ELF-1 (cell line): ENCODE results near the gene DCT.

Experiments used
- DNase-seq: peaks from one replicate; pipeline ENCODE4 v3.0.0-alpha.2; 2016; ENCODE audit warnings: low read depth, low spot score

The DCT gene

DNA sequence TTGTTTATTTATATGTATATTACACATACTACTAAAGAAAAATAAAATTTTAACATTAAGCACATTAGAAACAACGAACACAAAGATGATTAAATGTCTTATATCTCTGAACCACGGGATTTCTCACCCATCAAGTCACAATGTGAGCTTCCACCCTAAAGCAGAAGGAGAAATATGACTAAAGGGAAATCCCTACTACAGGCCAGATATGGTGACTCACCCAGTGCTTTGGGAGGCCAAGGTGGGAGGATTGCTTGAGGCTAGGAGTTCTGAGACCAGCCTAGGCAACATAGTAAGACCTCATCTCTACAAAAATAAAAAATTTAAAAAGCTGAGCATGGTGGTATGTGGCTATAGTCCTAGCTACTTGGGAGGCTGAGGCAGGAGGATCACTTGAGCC is 24.6 kb downstream of the DCT start:
- no peak for DNase-seq

DNA sequence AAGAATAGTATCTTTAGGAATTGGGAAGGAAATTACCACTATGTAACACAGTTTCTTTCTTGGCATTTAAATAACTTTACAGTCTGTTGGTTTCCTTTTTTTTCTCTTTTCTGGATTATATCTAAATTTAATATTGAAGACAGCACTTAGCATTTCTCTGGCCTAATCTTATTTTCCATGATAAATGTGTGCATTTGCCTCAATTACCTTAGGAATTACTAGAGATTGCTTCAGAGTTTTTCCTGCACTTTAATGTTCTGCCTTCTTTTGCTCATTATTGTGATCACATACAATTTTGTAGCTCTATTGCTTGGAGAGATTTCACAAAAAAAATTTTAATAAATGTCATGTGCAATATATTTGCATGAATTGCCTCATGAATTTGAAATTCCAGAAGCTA is 25.1 kb downstream of the DCT start:
- no peak for DNase-seq

DNA sequence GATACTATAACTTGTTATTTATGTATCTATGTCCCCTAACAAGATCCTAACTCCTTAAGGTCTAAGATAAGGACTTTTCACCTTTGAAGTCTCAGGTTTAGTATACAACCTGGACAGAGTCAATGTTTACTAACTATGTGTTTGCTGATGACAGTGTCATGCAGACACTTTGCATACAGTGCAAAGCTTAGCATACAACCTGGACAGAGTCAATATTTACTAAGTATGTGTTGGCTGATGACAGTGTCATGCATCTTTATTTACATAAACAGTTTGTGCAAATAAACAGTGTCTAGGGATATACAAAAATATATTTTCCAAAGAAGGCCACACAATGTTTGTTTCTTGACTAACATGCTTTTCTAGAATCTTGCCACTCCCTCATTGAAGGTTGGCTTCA is 34.7 kb downstream of the DCT start:
- DNase-seq: no peak

DNA sequence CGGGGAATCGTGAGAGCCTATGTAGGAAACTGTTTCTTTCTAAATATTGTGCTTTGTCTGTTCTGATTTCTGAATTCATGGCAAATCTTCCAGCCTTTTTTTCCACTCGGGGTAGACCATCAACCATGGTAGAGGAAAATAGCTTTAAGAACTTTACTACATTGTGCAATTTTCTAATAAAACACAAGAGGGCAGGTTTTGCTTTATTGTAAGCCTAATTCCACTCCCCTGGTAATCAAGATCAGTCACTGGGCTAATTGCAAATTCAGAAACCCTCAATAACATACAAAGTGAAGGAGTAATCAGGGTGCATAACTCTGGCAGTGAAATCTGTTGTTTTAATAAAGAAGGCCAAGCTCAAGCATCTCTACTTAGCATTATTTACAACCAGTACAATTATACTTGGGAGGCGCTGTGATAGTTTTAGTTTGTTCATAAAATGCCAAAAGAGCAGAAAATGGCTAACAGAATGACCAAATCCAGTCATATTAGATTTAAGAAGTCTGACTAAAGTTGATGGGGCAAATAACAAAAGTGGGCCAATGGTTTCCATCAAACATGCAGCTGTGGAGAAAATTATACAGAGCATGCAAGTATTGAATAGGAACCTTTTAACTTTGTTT is 43.8 kb downstream of the DCT start:
- DNase-seq: peak; percentile 6

DNA sequence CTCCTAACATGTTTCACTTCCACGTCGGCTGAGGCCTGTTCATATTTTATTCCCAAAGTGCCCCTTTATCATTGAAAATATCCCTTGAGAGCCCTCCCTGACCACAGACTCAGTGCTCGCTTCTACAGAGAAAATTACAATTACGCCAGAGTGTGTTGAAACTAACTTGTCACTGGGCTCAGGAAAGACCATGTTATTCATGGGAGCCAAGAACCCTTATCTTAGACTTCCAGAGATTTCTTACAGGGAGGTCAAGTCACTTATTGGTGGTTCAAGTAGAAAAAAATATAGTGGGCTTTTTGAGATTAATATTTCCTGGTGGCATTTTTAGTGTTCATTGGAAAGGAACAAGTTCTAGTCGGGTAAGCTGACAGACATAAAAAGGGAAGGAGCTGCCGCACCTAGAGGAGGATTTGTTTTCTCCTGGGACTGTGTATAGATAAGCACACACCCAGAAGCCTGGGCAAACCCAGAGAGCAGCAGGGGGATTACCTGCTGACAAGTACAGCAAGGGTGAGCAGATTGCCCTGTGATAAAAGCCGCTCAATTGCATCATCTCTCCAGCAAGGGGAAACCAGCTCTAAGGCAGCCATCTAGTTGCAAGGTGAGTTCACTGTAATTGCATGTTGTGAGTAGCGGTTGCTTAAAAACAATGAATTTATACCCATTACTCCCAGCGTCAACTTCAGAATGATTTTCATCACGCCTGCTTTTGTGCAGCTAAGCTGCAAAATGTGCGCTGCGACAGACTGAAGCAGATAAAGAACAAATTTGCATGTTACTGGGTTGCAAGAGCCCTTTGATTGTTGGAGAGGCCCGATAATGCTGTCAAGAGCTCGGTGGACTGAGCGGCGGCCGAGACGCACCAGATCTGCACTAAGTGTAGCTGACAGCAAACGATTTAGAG is 46.2 kb downstream of the DCT start:
- peak; percentile 84 for DNase-seq

DNA sequence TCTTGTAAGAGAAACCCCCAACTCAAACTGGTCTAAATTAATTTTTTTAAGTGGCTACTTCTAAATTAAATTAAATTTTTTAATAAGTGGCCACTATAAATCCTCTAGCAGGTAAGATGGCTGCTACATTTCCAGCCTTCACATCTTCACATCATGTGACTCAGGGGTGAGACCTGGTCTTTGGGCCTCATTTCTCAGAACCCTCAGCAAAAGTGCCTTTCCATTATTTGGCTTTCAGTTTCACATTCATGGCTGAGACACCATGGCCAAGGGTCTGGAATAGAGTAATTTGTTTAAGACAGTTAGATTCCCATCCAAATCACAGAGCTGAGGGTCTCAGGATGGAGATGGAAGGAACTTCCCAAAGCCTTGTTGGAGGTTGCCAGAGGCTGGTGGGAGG is 47.5 kb downstream of the DCT start:
- no peak for DNase-seq

DNA sequence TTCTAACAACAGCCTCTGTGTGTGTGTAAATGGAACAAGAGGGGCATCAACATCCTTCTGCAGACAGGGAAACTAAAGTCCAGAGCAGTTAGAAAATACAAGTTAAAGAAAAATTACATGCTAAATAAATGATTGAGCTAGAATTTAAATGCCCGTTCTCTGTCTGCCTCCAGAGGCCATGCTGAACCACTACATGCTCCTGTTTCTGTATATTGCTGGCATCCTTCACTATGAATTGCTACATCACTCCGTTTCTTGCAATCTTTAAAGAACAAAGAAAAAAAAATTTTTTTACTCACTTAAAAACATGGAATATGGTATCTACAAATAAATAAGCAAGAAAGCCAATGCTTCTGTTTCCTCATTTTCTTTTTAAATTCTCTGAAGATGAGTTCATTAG is 47.9 kb downstream of the DCT start:
- DNase-seq: no peak

DNA sequence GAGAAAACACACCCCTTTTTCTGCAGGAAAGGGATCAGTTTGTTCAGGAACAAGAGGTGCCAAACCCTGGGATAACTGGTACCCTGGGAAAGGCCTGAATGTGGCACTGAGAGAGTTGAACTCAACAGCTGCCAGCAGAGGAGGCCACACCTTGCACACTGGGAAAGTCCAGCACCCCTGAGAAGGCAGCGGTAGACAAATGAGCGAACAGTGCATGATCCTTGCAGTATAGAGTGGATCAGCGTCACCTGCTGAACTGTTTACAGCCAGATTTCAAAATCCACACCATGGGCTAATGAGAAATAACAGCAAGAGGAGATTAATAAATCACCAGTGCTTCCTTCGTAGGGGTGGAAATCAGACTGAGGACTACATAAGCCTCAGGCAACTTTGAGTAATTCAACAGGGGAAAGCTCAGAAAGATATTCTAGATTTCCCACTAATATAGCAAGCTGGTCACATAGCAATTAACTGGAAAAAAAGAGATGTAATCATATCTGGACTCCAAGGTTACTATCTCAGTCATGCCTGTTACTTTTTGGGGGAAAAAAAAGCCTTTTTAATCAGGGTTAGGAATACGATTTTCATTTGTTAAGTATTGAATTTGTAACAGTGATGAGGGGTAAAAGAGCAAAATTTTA is 52.0 kb downstream of the DCT start:
- DNase-seq: no peak

DNA sequence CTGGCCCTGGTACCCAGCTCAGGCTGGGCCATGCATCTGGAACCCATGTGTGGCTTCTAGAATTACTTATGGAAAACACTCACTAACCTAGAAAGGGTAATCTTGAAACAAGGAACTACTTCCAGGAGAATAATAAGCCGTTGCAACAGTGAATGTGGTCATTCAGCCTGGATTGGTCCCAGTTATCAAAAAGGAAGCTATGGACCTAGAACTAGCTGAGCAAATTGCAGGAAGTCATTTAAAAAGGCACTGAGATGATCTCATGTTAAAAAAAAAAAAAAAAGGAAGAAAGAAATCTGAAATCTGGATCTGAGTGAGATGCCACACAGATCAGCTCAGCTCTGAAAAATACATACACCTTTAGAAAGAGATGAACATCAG is 59.6 kb downstream of the DCT start:
- DNase-seq: no peak

DNA sequence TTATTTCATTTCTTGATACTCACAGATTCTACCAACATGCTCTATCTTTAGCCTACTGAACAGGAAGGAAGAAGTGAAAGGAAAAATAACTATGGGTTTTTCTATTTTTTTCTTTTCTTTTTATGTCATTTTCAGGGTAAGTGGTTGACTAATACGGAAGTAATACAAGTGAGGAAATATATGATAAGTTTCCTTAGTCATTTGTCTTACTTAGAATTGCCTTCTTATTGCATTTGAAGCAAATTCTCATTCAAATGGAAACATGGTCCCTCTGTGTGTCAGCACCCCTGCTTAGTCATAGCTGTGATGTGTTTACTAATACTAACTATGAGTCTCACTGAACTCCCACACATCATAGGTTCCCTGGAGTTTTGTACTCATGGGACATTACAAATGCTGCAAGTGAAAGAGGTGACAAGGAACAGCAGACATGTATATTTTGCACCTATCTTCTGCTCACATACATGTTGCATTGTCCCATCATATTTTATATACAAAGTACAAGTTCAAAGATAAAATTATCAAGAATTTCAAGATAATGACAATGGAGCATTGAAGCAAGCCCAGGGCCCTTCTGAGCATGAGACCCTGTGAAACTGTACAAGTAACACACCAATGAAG is 60.1 kb downstream of the DCT start:
- DNase-seq: no peak

DNA sequence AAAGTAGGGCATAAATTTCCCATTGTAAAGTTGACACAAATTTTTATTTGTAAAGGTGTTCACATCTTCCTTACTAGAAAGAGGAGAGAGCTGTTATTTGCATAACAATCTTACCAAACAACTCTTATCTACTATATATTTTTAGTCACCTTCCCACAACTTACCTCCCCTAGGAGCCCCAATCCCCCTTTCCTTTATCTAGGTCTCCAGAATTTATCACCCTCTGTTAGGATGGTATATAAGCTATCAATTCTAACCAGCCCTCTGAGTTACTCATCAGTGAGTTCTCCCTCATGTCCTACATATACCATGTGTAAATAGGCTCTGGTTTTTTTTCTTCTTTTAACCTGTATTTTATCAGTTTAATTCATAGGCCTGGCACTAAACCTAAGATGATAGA is 62.2 kb downstream of the DCT start:
- DNase-seq: no peak

DNA sequence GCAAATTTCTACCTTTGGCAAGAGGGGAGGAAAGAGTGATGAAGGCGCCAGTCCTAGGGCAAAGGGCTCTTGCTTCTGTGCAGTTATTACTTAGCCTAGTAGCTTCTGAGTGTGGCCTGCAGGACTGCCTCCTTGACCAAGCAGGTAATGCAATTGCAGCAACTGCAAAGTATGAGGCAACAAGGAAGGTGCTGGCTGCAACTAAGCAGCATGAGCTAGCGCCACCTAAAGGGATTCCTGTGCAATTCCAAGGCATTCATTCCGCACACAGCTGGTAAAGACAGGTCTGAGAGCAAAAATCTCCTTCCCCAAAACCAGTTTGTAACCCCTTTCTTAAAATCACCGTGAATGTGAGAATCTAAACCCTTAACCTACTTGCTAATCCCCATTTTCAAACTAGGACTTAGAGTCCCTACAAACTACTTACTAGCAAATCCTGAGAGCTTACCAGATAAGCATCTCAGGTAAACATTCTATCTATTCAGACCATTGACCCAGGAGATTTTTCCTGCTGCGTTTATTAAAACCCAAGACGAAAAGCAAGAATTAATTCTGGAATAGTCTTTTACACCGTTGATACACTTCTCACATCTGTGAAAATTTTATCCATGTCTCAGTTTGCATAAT is 62.9 kb downstream of the DCT start:
- peak; percentile 80 for DNase-seq

DNA sequence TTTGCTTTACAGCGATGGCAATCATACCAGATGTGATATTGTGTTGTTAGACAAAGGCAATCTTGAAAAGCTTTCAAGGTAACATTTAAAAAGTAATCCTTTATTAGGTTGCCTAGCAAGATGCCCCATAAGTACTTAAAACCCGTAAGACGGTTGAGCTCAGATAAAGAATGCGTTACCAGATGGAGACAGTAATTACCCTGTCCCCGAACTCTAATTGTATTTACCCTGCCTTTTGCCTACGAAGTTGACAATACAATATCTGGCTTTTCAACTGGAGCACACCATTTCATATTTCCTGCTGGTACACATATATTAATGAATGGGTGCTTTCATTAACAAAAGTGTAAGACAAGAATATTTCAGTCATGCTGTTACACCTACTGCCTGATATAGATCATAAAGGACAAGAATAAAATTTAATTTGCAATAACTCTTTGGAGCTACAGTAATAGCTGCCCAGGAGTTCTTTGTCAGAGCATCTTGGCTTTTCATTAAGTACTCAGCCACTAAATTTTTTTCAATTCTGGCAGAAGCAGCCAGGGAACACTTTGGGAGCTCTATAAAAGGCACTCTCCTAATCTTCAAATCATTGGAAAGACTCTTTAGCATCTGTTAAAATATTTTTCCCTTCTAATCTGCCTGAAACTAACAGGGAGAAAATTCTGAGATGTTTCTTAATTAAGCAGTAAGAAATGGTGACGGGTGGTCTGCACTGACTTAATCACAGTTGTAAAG is 63.8 kb downstream of the DCT start:
- DNase-seq: no peak

DNA sequence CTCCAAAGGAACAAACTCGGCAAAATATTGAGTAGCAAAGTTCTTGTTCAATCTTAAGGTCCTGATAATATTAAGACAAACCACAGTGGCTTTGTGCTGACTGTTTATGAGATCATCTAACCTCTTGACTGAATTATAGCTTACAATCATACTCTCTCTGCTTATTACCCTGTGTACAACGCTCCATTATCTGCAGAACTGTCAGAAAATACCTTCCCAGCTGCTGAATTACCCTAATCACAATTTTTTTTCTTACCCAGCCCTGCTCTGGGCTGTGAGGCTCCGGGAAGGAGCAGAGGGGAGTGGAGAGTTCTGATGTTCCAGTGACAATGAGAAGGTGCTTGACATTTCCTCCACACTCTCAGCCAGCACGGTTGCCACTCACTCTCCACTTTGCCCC is 64.8 kb downstream of the DCT start:
- no peak for DNase-seq

DNA sequence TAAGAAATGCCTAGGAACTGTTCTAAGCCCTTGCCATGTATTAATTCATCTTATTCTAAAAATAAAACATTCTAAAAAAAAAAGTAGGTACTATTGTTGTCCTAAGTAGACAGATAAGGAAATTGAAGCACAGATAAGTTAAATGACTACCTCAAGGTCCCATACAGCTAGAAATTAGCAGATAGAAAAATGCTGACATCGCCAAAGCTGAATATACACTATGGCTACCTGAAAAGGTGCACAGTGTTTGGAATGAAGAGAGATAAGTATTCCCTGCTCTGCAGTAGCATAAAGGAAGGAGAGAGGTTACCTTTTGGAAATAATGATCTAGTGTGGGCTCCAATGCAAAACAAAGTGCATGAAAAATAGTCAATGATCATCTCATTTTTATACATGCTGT is 65.3 kb downstream of the DCT start:
- no peak for DNase-seq

DNA sequence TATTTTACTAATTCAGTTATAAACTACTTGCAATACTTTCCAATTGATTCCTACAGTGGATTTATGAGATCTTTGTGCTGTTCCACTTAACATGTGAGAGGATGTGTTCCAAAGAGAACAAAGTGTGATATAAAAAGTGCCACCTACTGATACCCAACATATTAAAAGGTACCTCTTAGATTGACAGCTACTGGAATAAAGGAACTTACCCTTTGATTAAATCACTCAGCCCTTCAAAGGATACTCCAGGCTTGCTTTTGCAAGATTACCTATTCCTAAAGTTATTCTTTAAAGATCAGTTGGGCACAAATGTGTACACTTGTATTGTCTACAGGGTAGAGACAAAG is 65.9 kb downstream of the DCT start:
- DNase-seq: no peak

DNA sequence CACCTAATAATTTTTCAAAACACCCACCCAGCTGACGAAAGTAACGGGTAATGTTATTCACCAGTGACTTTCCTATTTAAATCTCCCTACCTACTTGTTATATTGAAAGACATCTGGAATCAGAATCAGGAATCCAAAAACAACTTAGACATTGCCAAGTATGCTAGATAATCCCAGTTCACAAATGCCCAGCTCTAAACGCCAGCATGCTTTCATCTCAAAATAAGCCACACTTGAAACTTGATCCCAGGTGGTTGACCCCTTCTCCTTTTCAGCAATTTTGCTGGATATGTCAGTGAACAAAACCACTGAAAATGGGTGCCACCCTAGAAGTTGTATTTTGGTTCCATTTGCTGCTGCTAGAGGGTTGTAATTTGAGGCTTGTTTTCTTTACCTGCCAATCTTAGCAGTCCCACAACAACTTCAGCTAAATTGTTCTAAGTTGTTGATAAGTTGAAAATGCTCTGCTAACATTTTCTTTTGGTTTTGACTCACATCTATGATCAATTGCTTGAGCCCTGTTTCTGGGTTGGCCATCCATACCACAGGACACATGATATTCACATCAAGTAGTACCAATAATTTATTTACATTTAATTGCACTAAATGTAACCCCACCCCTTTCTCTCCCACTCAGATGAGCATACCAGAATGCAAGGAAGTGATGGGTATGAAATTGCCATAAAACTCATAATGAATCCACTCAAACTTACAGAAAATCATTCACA is 66.4 kb downstream of the DCT start:
- no peak for DNase-seq

DNA sequence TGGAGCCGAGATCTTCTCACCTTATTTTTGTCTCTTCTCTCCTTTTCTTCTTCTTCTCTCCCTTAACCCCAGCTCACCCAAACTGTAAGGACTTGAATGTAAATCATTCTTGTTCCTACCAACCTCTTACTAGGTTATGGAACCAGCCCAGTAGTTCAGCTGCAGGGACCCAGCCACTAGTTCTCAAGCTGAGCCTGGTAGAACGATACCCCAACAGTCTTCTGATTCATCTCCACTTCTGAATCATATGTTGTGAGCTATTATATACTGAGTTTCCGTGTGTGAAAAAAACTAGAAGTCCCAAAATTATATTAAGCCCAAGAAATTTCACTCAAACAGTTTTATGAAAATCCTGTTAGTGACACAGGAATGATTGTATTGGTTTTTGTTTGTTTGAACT is 67.7 kb downstream of the DCT start:
- no peak for DNase-seq

DNA sequence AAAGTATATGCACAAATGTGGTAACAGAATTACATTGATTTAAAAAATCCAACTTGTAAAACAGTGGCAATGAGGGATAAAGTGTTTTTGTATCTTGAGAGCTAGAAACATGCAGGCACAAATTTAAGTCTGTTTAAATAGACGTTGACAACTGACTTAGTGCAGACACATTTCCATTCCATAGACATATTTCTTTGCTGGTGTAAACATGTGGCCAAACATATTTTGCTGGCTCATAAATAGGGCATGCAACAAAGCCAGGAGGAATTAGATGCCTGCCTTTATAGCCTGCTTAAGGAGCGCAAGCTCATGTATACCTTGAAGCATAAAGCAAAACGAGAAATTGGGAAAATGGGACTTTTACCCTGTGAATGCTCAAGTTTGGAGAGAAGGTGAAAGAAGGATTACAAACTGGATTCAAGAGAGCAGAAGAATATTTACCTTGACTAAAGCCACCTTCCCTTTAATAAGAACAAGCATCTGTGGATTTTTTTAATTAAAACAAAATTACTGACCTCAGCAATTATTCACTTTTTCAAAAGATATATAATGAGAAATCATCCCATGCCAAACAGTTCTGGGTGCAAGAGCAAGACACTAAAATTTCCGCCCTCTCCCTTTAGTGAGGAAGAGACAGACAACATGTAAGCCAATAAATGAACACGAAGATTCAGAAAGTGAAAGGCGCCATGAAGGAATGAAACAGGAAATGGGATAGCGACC is 71.0 kb downstream of the DCT start:
- DNase-seq: no peak

DNA sequence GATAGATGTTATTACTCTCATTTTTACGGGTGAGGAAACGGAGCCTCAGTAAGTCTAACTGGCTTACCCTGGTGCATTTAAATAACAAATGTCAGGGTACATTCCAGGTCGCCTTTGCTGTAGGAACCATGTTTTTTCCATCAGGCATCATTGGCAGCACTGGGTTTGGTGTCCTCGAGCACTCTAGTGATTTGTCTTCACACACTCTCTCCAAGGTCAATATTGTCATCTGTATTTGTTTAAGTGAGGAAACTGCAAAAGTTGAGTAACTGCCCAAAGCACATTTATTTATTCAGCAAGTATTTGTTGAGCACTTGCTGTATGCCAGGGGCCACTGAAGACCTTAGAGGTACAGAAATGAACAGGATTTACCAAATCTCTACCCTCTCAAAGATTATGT is 78.6 kb downstream of the DCT start:
- DNase-seq: no peak
